ENCODE results near the gene SMARCA5. TPM values are rescaled to one million over a fixed set of nuclear protein-coding genes. Genes with fewer than 3 reads are reported as not detected.

Gene SMARCA5
- total RNA-seq, 1 donor, result 47.4 TPM

DNA sequence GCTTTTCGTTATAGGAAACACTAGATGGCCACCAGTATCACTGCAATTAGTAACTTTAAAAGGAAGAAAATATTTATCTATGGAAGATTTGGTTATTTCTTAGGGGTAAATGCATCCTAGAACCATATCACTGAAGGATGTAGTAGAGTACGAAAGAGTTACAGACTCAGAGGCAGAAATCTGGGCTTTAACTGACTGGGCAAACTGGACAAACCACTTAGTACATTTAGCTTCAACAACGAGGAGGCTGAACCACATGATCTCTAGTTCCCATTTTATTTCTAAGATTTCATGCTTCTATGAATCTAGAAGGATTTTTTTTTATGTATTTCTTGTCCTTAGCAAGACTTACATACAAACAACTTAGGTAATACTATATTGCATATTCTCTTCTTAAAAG, 93.0 kb downstream of the SMARCA5 start:
- TF ChIP-seq, protein P1, sequence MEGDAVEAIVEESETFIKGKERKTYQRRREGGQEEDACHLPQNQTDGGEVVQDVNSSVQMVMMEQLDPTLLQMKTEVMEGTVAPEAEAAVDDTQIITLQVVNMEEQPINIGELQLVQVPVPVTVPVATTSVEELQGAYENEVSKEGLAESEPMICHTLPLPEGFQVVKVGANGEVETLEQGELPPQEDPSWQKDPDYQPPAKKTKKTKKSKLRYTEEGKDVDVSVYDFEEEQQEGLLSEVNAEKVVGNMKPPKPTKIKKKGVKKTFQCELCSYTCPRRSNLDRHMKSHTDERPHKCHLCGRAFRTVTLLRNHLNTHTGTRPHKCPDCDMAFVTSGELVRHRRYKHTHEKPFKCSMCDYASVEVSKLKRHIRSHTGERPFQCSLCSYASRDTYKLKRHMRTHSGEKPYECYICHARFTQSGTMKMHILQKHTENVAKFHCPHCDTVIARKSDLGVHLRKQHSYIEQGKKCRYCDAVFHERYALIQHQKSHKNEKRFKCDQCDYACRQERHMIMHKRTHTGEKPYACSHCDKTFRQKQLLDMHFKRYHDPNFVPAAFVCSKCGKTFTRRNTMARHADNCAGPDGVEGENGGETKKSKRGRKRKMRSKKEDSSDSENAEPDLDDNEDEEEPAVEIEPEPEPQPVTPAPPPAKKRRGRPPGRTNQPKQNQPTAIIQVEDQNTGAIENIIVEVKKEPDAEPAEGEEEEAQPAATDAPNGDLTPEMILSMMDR (IDR thresholded peaks at IDR 0.05; ENCODE audit: insufficient read depth, low read length), result no peak
- no peak for DNase-seq (ENCODE audit: low read depth)
- H3K4me3 ChIP-seq (ENCODE audit: low read depth, low read length), result no peak overlapping the region

Other genes with a start within 250 kb of the SMARCA5 start
- 22.8 and 49.3 TPM in 2 replicates for gene GAB1, start 176.8 kb upstream of the SMARCA5 start, total RNA-seq (ENCODE audit: low replicate concordance)
- not detected in 2 replicates for gene FREM3, start 187.0 kb downstream of the SMARCA5 start, total RNA-seq (ENCODE audit: low replicate concordance)